GM18526 (cell line): ENCODE measurements around the gene FBLN2.

Experiments used
- POLR2A ChIP-seq: IDR thresholded peaks from 3 replicates; pipeline ENCODE4 v1.6.1; 2011; ENCODE audit not compliant: insufficient read length; ENCODE audit errors: extremely low read depth

The FBLN2 gene

DNA sequence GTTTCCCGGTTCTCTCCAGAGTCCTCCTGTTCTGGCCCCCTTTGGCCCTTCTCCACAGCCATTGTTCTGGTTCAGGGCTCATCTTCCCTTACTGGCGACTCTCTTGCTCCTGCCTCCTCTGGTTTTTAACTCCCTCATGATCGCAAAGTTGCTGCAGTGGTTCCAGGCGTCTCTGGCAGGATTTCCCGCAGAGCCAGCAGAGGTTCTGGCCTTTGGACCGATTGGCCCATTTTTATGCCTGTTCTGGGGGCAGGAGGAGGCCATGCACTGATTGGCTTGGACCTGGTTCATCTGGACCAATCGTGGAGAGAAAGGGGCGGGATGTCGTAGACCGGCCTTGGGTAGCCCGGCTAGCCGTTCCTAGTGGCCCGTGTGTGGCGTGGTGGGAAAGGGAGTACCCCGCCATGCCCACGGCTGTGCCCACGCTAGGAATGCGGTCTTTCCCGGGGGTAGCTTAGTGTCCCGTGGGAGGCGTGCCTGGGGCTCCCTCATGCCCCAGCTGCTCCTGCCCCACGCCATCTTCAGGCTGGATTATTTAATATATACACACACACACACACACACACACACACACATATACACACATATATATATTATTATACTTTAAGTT is 113.4 kb downstream of the FBLN2 start:
- no peak for TF ChIP-seq POLR2A

DNA sequence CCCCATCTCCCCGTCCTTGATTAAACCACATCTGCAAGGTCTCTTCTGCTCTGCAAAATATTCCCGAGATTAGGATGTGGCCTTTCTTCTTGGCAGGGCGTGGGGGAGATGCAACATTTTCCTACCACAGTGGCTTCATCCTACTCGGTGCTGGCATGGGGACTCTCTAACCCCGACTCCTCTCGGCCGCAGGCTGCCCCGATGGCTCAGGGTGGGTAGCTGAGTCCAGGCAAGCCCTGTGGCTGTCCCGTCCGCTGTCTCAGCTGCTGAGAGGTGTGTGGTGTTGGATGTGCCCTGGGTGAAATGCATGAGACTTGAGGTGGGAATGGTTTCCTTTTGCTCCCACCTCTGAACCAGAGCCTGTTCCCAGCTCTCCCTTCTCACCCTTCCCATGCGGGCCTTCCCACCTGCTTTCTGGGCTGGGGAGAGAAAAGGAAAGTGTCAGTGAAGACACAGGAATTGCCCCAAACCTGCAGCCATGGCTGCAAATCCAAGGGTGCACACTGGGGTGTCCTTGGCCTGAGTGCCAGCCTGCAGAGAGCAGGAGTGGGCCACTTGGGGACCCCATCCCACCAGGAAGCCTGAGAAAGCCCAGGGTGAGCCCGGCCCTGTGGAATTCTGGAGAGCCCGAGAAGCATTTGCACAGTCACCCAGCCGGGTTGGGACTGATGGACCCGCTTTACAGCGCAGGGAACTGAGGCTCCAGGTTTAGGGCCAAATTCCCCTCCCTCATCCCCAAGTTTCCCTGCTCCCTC is 115.0 kb downstream of the FBLN2 start:
- no peak for TF ChIP-seq POLR2A

DNA sequence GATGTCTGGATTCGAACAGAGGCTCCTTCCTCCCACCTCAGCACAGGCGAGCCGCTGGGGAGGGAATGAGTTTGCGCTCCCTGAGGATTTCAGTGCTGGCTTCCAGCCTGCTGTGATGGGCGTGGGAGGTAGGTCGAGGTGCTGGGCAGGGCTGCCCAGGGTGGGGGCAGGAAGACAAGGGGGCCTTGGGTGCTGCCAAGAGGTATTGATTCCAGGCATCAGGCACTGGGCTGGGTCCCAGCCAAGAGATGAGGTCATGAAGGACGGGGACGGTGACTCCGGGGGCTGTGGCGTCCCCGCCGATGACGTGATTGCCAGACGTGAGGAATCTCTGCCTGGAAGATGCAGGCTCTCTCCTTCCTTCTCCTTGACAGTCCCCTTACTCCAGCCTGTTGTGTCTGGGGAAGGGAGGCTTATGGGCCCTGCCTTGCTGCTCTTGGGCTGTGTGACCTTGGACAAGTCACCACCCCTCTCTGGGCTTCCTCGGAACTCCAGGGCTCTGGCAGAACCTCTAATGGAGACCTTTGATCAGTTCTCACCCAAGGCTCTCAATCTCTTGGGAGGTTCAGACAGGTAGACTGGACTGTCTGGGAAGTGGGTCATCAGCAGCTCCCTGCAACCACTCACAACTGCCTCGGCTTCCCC is 116.8 kb downstream of the FBLN2 start:
- no peak for TF ChIP-seq POLR2A

DNA sequence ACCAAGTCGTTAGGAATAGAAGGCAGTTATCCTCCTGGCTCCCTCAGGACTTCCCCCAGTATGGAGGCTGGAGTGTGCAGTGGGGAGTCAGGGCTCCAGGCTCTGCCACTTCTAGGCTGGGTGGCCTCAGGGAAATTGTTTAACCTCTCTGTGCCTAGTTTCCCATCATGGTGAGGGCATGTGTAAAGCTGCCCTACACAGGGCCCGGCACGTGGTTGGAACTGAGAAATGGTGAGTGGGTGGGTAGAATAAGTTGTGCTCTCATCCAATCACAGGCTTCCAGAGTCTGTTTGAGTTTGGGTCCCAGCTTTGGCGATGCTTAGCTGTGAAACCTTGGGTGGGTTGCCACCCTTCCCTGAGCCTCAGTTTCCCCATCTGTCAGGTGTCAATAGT is 117.3 kb downstream of the FBLN2 start:
- no peak for TF ChIP-seq POLR2A

DNA sequence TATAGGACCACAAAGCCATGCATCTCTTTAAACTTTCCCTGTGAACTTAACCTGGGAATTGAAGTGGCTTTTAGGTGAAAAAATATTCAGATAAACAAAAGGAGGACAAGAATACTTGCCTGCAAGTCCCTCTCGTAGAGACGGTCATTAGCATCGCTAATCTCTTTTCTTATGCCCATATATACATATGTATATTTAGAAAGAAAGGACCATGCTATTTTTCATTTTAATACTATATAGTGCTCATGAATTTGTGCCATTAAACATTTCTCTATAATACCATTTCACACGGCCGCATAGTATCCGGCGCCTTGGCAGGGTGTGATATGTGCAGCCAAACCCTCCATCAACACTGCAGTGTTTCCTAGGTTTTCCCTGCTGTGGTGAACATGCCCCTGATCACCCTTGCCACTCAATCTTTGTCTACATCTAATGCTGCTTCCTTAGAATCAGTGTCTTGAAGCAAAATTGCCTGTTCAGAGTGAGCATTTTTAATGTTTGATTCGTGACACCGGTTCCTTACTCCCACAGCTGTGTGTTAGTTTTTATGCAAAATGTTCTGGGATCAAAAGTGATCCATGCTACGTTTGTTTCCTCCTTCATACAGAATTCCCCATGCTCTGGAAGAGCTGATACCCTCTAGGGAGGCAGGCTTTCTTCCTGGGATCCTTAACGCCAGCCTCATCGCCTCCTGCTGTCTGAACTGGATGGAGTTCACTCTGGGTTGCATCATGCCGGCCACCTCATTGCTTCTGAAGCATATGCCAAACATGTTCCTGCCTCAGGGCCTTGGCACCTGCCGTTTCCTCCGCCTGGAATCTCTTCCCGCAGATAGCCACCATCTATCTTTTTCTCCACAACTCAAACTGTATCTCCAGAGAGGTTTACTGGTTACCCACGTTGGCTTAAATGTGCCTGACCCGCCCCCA is 118.1 kb downstream of the FBLN2 start:
- no peak for TF ChIP-seq POLR2A

DNA sequence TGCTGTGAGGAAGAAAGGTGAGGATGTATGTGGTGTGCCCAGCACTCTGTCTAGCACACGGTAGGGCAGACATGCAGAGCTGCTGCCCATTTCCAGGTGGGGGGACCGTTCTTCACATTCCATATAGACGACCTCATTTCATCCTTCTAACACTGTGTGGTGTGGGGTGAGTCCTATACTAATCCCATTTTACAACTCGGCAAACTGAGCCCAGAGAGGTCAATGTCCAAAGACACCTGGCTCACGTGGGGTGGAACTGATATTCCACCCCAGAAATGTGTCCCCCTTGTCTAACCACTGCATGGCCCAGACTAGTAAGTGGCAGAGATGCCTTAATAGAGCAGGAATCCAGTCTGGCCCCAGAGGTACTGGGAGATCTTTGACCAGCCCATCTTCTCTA is 119.2 kb downstream of the FBLN2 start:
- no peak for TF ChIP-seq POLR2A

DNA sequence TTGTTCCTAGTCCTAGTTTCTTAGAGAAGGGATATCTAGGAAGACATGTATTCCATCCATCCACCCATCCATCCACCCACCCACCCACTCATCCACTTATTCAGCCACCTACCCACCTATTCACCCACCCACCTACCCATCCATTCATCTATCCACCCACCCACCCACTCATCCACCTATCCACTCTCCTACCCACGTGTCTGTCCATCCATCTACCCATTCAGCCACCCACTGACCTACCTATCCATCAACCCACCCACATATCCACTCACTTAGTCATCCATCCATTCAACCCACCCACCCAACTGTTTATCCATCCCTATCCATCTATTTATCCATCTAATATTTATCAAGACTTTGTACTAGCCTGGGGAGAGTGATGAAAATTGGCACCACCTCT is 120.5 kb downstream of the FBLN2 start:
- no peak for TF ChIP-seq POLR2A

DNA sequence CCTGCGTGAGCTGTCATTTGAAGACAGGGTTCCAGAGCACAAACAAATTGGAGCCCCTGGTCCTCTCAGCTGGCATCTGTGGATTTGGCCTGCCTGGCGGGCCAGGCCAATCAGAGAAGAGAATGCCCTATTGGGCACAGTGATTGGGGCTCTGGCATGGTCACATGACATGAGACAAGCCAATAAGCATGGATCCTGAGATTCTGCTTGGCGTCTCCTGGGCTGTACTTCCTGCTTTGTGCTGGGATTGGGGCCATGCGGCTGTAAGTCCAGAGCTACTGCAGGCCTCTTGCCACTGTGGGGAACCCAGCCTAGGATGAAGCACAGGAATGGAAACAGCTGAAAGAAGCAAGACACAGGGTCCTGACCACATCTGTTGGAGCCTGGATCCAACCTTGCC is 121.4 kb downstream of the FBLN2 start:
- no peak for TF ChIP-seq POLR2A

DNA sequence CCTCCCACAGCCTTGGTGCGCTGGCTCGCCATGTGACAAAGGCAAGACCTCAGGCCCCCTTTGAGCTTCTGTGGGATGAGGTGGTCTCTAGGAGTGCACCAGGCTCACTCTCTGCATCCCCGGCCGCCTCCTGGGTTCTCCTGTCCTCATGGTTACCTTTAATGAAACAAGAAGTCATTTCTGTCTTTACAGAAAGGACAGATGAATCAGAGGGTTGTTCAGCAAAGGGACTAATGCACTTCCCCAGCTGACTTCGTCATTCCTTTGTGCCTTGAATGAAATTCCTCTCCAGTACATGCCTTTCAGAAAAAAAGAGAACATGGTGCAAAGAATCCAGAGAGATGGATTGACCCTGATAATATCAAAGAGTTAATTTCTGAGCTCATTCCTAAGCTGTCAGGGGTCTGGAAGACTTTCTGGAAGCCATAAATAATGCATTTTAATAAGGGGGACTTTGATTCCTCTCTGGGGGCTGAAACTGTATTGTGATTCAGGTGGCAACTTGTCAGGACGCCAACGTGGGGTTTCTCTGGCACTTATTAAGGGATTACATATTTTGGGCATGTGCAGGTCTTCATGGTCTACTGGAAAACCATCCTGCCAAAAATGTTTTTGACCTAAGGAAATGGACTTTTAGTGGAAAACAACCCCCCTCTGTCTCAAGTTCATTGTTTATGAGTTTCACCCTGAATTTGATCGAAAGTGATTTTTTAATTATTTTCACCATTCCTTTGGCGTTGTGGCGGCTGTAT is 122.7 kb downstream of the FBLN2 start:
- TF ChIP-seq POLR2A, result no peak

DNA sequence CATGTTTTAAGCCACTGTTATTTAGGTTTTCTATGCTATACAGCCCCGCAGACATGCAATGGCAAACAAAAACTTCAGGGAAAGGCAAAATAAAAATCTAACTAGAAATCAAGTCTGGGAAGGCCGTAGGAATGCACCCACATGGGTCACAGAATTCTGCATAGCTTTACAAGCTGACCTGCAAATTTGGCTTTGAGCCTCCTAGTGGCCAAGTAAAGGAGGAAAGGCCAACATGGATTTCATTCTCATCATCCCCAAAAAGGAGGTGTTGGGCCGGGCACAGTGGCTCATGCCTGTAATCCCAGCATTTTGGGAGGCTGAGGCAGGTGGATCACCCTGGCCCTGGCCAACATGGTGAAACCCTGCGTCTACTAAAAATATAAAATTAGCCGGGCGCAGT is 124.3 kb downstream of the FBLN2 start:
- TF ChIP-seq POLR2A, result no peak

DNA sequence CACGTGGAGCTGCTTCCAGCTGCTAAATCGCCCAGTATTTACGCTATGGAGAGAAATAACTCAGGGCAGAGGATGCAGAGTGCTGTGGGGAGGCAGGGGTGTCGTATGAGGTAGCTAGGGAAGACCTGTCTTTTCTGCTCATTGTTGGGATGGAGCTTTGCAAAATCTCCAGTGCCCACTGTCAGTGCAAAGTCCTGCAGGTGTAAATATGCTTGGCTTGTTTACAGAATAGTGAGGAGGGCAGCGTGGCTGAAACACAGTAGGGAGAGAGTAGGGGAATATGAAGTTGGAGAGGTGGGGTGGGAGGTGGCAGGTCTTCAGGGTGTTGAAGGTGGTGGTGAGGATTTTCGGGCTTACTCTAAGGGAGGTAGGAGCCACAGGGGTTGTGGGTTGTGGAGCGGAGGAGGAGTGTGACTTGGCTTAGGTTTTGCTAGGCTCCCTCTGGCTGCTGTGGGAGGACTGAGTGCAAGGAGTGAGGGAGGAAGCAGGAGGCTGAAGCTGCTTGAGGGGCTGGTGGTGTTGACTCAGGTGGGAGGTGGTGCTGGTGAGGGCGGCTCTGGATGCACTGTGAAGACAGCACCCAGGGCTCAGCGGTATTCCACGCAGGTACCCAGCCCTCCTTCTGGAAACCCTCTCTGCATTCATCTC is 125.7 kb downstream of the FBLN2 start:
- TF ChIP-seq POLR2A, result no peak

DNA sequence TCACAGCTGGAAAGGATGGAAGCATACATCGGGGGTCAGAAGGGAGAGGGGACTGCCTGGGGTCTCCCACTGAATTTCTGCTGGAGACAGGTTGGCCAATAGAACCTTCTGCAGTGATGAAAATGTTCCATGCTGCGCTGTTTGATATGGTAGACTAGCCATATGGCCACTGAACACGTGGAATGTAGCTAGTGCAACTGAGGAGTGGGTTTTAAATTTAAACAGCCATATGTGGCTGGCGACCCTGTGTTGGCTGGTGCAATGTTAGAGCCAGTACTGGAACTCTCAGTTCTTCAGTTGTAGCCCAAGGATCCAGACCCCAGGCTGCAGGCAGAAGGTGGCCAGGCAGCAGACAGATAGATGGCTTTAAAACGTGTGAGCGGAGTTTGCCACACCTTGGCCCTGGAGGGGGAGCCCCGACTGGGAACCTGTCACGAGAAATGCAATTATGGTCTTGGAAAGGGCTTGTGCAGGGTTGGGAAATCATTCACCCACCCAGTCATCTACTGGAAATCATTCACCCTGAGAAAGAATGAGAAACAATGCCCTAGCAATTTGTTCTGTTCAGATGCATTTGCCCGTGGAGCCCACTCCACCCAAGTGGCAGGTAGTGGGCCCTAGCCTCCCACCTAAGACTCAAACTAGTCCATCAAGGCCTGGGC is 127.6 kb downstream of the FBLN2 start:
- TF ChIP-seq POLR2A, result no peak

DNA sequence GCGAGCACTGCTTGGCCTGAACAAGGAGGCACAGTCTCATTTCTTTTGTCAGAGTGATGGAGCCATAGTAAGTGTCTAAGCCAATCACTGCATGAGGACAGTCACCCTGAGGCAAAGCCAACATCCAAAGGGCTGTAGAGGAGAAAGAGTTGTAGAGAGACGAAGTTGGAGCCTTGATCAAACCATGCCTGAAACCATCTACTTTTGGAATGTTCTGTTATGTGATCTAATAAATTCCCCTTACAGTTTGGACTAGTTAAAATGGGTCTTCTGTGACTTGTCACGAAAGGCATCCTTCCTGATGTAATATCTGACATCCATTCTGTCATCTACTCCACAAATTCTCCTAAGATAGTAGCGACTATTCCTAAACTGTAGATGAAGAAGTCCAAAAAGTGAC is 128.3 kb downstream of the FBLN2 start:
- TF ChIP-seq POLR2A, result no peak

DNA sequence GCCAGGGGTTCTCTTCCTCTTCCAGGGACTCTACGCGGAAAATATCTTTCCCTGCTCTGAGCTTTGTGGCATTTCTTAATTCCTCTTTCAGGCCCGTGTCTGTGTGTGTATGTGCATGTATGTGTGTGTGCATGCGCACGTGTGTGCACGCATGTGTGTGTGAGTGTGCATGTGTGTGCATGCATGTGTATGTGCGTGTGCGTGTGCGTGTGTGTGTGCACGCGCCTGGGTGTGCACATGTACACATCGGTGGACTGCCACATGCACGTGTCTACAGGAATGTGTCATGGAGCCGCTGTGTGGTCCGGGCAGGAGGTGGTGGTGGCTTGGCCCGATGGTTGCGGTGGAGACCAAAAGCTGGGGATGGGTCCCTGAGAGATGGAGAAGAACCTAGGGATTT is 133.0 kb downstream of the FBLN2 start:
- no peak for TF ChIP-seq POLR2A

DNA sequence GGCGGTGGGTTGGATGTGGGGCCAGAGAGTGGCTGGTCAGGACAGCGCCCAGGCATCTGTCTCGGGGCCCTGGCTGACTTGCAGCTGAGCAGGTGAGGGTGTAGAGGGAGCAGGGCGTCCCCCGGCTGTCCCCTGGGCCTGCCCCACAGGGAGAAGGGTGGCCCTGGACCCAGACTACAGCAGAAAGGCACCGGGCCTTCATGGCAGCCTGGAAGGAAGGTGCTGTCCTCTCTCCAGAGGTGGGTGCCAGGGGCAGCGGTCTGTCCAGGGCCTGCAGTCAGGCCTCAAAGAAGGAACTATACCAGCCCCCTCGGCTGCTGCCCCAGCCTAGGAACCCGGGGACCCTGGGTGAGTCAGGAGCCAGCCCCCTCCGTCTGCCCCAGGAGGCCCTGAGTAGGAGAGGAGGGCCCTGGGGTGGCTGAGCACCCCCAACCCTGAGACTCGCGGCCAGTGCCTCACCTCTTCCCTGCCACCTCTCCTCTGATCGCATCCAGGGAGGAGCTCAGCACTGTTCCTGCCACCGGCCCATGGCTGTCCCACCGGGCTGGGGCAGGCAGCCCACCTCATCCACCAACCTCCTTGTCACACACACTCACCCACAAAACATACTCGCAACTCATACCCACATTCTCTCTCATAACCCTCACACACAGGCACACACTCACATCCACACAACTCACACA is 133.5 kb downstream of the FBLN2 start:
- TF ChIP-seq POLR2A, result no peak
